OCI-LY7 (cell line): ENCODE results near the gene TMEM272. TPM values are rescaled to one million over a fixed set of nuclear protein-coding genes. Genes with fewer than 3 reads are reported as not detected.

Source experiments
- BruUV-seq: library from RNA; stranded (reverse); fragments of 400-500 nt; replicated peaks from 2 replicates; lab custom pipeline; 2021; lab: Mats Ljungman, UMichigan
- CTCF ChIA-PET: fragments of 300-600 bp; sonication (Branson Sonifier 250); formaldehyde crosslinking; loops from one replicate; lab custom pipeline; 2022; ENCODE audit warnings: antibody characterized with exemption; ENCODE audit not compliant: unreplicated experiment; lab: Charles Lee
- POLR2A ChIA-PET: fragments of 300-600 bp; sonication (Branson Sonifier 250); formaldehyde crosslinking; loops from one replicate; lab custom pipeline; 2022; ENCODE audit warnings: antibody characterized with exemption; lab: Charles Lee
- DNase-seq: peaks from one replicate; pipeline ENCODE4 v3.0.0-alpha.2; 2015; ENCODE audit warnings: low spot score
- H2AFZ ChIP-seq: fragments of 200-600 bp; sonication (generic), shearing (Covaris generic); 2 replicates; pipeline ENCODE4 v1.6.1; 2014; ENCODE audit warnings: mild to moderate bottlenecking, antibody characterized with exemption, low read length, moderate library complexity
- H3K27ac ChIP-seq: fragments of 200-600 bp; sonication (generic); 2 replicates; pipeline ENCODE4 v1.5.1; 2014; ENCODE audit warnings: mixed run types, low read depth, mild to moderate bottlenecking, moderate library complexity, low read length, inconsistent platforms; ENCODE audit not compliant: poor library complexity, severe bottlenecking
- H3K36me3 ChIP-seq: fragments of 200-600 bp; sonication (generic); 2 replicates; pipeline ENCODE4 v1.6.1; 2014; ENCODE audit warnings: mild to moderate bottlenecking, antibody characterized with exemption, low read length, moderate library complexity, mixed read lengths; ENCODE audit not compliant: insufficient read depth
- H3K4me1 ChIP-seq: fragments of 200-600 bp; sonication (generic); 2 replicates; pipeline ENCODE4 v1.5.1; 2014; ENCODE audit warnings: mild to moderate bottlenecking, low read length; ENCODE audit not compliant: insufficient read depth, poor library complexity, severe bottlenecking
- H3K4me2 ChIP-seq: fragments of 200-600 bp; sonication (generic); 2 replicates; pipeline ENCODE4 v1.6.1; 2014; ENCODE audit warnings: mild to moderate bottlenecking, low read length
- H3K4me3 ChIP-seq: fragments of 200-600 bp; sonication (generic); 2 replicates; pipeline ENCODE4 v1.5.1; 2014; ENCODE audit warnings: mild to moderate bottlenecking, low read depth, low read length; ENCODE audit not compliant: poor library complexity, severe bottlenecking
- H3K79me2 ChIP-seq: fragments of 200-600 bp; sonication (generic); 2 replicates; pipeline ENCODE4 v1.6.1; 2016; ENCODE audit warnings: low read depth, mild to moderate bottlenecking, low read length, moderate library complexity, mixed read lengths; ENCODE audit not compliant: insufficient read depth
- H3K9me2 ChIP-seq: fragments of 200-600 bp; sonication (generic); 2 replicates; pipeline ENCODE4 v1.6.1; 2016; ENCODE audit warnings: mild to moderate bottlenecking, low read length, mixed read lengths; ENCODE audit not compliant: insufficient read depth
- H3K9me3 ChIP-seq: fragments of 200-600 bp; sonication (generic); 2 replicates; pipeline ENCODE4 v1.6.1; 2014; ENCODE audit warnings: mild to moderate bottlenecking, mixed run types, low read length, mixed read lengths
- H4K20me1 ChIP-seq: fragments of 200-600 bp; sonication (generic); 2 replicates; pipeline ENCODE4 v1.6.1; 2014; ENCODE audit warnings: mild to moderate bottlenecking, antibody characterized with exemption, low read length, moderate library complexity, mixed read lengths; ENCODE audit not compliant: insufficient read depth
- CTCF ChIP-seq: fragments of 200-600 bp; sonication (generic); conservative IDR thresholded peaks from 2 replicates; pipeline ENCODE4 v1.5.1; 2014; ENCODE audit warnings: mild to moderate bottlenecking, antibody characterized with exemption, low read length, moderate library complexity, mixed read lengths
- EZH2phosphoT487 ChIP-seq: fragments of 200-600 bp; sonication (generic); IDR thresholded peaks from 2 replicates; pipeline ENCODE4 v1.6.1; 2018; ENCODE audit warnings: low read depth, borderline replicate concordance, mild to moderate bottlenecking, mixed run types, antibody characterized with exemption, low read length, moderate library complexity, mixed read lengths
- intact Hi-C: fragments of 100-400 bp; cut with micrococcal nuclease; formaldehyde crosslinking; loops from one replicate; pipeline ENCODE4 v1.10.0; 2022; ENCODE audit not compliant: unreplicated experiment
- total RNA-seq, 2 experiments: library from RNA; depleted of rRNA in 1 of 2; stranded (reverse); fragments of >200 nt in 1 of 2; shearing (Covaris generic) in 1 of 2; gene quantifications; 2 replicates each; pipeline ENCODE4 v1.2.3, GENCODE V29; 2014 to 2022

The TMEM272 gene
- total RNA-seq, 2 experiments from 2014 or later, result 0.41 to 0.46 TPM

- no peaks in the 10 kb centered on the region for H3K9me2 ChIP-seq
- TF ChIP-seq EZH2phosphoT487, result no peak
- TF ChIP-seq CTCF, result no peak
- H2AFZ ChIP-seq, result no peak overlapping the region
- BruUV-seq, result no TSS peak
- no peak overlapping the region for H3K4me3 ChIP-seq
- no peaks in the 10 kb centered on the region for H4K20me1 ChIP-seq
- no peaks in the 10 kb centered on the region for H3K79me2 ChIP-seq
- intact Hi-C loops, result loop anchor here (5.0 kb wide), 1 partner anchor 185 kb away; no protein-coding TSS in a partner anchor
- no peaks in the 10 kb centered on the region for H3K9me3 ChIP-seq
- CTCF ChIA-PET, result no interaction called here
- H3K36me3 ChIP-seq, result no peaks in the 10 kb centered on the region
- H3K27ac ChIP-seq, result no peak overlapping the region
- DNase-seq, result no peak
- POLR2A ChIA-PET, result interaction anchor here (0.7 to 1.0 kb wide), 2 partner anchors 15 to 73 kb away, joined by 3 to 5 read pairs; no protein-coding TSS in a partner anchor
- peaks cover 83% of the 10 kb centered on the region for H3K4me1 ChIP-seq
- no peak overlapping the region for H3K4me2 ChIP-seq
Measured at GRCh38 chr13:51817717-51818116, 27.3 kb downstream of the TMEM272 start.

DNA sequence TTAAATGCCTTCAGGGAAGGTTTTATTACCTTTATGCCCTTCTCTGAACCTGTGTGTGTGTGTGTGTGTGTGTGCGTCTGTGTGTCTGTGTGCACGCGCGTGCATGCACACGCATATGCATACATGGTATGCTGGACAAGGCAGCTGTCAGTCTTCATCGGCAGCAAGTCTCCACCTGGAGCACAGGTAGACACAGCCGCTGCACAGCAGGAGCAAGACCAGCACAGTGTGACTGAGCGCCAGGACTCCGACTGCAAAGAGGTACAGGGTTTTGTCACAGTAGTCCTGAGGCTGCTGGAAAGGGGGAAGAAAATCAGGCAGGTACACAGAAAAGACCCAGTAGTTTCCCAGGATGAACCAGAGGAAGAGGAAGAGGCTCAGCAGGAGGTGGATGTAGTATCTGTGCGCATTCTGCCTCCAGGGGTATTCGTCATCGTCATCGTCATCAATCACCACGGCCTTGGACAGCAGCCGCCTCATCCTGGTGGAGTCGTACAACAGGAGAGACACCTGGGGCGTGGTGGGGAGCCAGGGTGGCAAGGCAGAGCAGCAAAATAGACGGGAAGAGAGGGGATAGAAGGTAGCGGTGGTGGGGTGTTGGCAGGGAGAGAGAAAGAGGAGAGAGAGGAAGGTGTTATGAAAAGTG is 28.2 kb downstream of the TMEM272 start:
- no TSS peak for BruUV-seq
- Histone ChIP-seq H3K79me2 (no peaks in the 10 kb centered on the region), H3K9me3 (no peaks in the 10 kb centered on the region), H3K4me2 (no peak overlapping the region), H3K4me3 (no peak overlapping the region), H3K36me3 (no peaks in the 10 kb centered on the region), H4K20me1 (no peaks in the 10 kb centered on the region), H3K9me2 (no peaks in the 10 kb centered on the region), H2AFZ (no peak overlapping the region), H3K4me1 (peaks cover 83% of the 10 kb centered on the region), H3K27ac (no peak overlapping the region)
- DNase-seq, result no peak
- CTCF ChIA-PET, result interaction anchor here (1.7 to 5.0 kb wide), 3 partner anchors 11 to 76 kb away, joined by 4 to 79 read pairs (median 29); no protein-coding TSS in a partner anchor
- intact Hi-C loops, result loop anchor here (5.0 kb wide), 1 partner anchor 186 kb away; no protein-coding TSS in a partner anchor
- TF ChIP-seq CTCF (no peak), EZH2phosphoT487 (no peak)
- POLR2A ChIA-PET, result interaction anchor here (0.6 to 8.1 kb wide), 6 partner anchors 8 to 532 kb away, joined by 4 to 147 read pairs (median 8); partner anchors contain the start of gene INTS6

GRCh38 chr13:51815848-51816247 is 29.1 kb downstream of the TMEM272 start:
- no peaks in the 10 kb centered on the region for H3K9me2 ChIP-seq
- peak overlapping the region; percentile 79 for H3K4me2 ChIP-seq
- no peak for DNase-seq
- H2AFZ ChIP-seq, result peak overlapping the region; percentile 87; the same call in 1 of the 2 replicates
- no peaks in the 10 kb centered on the region for H3K36me3 ChIP-seq
- no peak overlapping the region for H3K4me3 ChIP-seq
- ChIA-PET POLR2A (interaction anchor here (0.6 to 8.1 kb wide), 7 partner anchors 9 to 531 kb away, joined by 3 to 147 read pairs (median 6); partner anchors contain the start of gene INTS6), CTCF (interaction anchor here (0.6 to 5.0 kb wide), 6 partner anchors 12 to 378 kb away, joined by 4 to 79 read pairs (median 6); partner anchors contain the start of gene TMEM272)
- H3K4me1 ChIP-seq, result peaks cover 83% of the 10 kb centered on the region
- no peak overlapping the region for H3K27ac ChIP-seq
- H3K79me2 ChIP-seq, result no peaks in the 10 kb centered on the region
- BruUV-seq, result no TSS peak
- intact Hi-C loops, result loop anchor here (1.0 to 5.0 kb wide), 4 partner anchors 16 to 311 kb away; no protein-coding TSS in a partner anchor
- H3K9me3 ChIP-seq, result no peaks in the 10 kb centered on the region
- no peaks in the 10 kb centered on the region for H4K20me1 ChIP-seq
- TF ChIP-seq CTCF, result no peak
- no peak for TF ChIP-seq EZH2phosphoT487
